WI38 (cell line): Measurements from ENCODE around the gene VWA5B2.

Source experiments
- H3K4me3 ChIP-seq: 2 replicates; pipeline ENCODE4 v1.5.1; 2011; ENCODE audit warnings: low read depth, mild to moderate bottlenecking, control low read depth, low read length
- CTCF ChIP-seq: IDR thresholded peaks from 2 replicates; pipeline ENCODE4 v1.5.1; 2012; ENCODE audit warnings: low read depth, mild to moderate bottlenecking, control low read depth, low read length

The VWA5B2 gene

GRCh38 chr3:184237211-184237610 lies 7.8 kb downstream of the VWA5B2 start:
- TF ChIP-seq CTCF, result no peak
- H3K4me3 ChIP-seq, result no peak overlapping the region

DNA sequence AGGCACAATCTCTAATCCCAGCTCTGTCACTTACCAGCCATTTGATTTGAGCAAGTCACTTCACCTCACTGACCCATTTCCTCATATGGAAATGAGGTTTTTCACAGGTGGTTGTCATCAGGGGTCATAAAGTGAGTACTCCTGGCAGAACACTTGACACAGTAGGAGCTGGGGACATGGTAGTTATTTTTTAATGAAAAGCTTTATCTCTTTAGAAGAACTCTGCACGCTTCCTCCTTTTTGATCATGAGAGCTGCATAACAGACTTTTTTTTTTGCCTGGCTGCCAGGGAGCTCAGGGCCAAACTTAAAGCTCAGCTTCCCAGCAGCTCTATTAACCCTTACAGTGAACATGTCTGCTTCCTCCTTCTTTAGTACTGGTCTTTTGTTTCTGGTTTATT lies 8.4 kb downstream of the VWA5B2 start:
- H3K4me3 ChIP-seq, result no peak overlapping the region
- TF ChIP-seq CTCF, result no peak

GRCh38 chr3:184238246-184238818 lies 8.9 kb downstream of the VWA5B2 start:
- TF ChIP-seq CTCF, result no peak
- H3K4me3 ChIP-seq, result no peak overlapping the region

- TF ChIP-seq CTCF, result no peak
- no peak overlapping the region for H3K4me3 ChIP-seq
Observed at GRCh38 chr3:184239221-184239620, 9.8 kb downstream of the VWA5B2 start.

DNA sequence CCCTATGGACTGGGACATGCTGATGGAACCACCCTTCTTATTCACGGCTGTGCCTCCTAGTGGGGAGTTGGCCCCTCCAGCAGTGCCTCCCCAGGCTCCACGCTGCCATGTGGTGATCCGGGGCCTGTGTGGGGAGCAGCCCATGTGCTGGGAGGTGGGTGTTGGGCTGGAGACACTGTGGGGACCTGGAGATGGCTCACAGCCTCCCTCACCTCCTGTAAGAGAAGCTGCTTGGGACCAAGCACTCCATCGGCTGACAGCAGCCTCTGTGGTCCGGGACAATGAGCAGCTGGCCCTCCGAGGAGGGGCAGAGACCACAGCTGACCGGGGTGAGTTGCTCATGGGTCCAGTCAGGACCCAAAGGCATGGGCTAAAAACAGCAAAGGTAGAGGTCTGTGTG lies 10.3 kb downstream of the VWA5B2 start:
- TF ChIP-seq CTCF, result no peak
- H3K4me3 ChIP-seq, result no peak overlapping the region

GRCh38 chr3:184240384-184241140 lies 11.2 kb downstream of the VWA5B2 start:
- no peak for TF ChIP-seq CTCF
- no peak overlapping the region for H3K4me3 ChIP-seq

GRCh38 chr3:184241141-184241446 lies 11.7 kb downstream of the VWA5B2 start:
- H3K4me3 ChIP-seq, result no peak overlapping the region
- no peak for TF ChIP-seq CTCF
